Panc1 (cell line): ENCODE measurements around the gene NUP98.

Experiments
- POLR2AphosphoS5 ChIP-seq: IDR thresholded peaks from 2 replicates; pipeline ENCODE4 v1.6.1; 2012; ENCODE audit warnings: mild to moderate bottlenecking, low read depth, low read length, moderate library complexity
- SIN3A ChIP-seq: IDR thresholded peaks from 2 replicates; pipeline ENCODE4 v1.6.1; 2012; ENCODE audit warnings: low read depth, mild to moderate bottlenecking, low read length, moderate library complexity, borderline replicate concordance; ENCODE audit not compliant: insufficient read depth
- TCF7L2 ChIP-seq: IDR thresholded peaks from 2 replicates; pipeline ENCODE4 v1.6.1; 2011; ENCODE audit warnings: mild to moderate bottlenecking, low read depth, low read length, inconsistent platforms
- TF ChIP-seq, protein P1 (sequence below): fragments of 450-650 bp; IDR thresholded peaks from 2 replicates; pipeline ENCODE4 v1.5.1; 2017; ENCODE audit warnings: mild to moderate bottlenecking
- TF ChIP-seq, protein P2 (sequence below), 2 experiments: IDR thresholded peaks; 2 replicates each; pipeline ENCODE4 v1.6.1; 2011 to 2012; ENCODE audit warnings: low read depth in 2 of 2, control low read depth in 1 of 2, low read length in 1 of 2, mild to moderate bottlenecking in 1 of 2, moderate library complexity in 1 of 2; ENCODE audit not compliant: insufficient read depth in 1 of 2

DNA sequence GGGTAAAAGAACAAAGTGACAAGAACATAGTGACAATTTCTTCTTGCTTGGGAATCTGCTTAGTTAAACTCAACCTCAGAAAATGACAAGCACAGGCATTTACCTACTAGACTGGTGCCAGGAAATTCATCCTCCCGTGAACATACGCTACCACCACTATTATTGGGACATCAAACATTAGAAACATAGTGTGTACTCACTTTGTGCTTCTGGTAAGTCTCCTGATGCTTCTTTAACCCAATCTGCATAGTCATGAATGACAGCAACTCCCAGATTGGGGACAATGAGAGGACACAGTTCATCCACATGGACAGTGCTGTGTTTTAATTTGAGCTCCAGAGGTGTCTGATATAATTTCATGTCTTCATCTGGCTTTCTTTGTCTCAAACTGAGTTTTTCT is 96.9 kb downstream of the NUP98 start:
- TF ChIP-seq, protein P1, sequence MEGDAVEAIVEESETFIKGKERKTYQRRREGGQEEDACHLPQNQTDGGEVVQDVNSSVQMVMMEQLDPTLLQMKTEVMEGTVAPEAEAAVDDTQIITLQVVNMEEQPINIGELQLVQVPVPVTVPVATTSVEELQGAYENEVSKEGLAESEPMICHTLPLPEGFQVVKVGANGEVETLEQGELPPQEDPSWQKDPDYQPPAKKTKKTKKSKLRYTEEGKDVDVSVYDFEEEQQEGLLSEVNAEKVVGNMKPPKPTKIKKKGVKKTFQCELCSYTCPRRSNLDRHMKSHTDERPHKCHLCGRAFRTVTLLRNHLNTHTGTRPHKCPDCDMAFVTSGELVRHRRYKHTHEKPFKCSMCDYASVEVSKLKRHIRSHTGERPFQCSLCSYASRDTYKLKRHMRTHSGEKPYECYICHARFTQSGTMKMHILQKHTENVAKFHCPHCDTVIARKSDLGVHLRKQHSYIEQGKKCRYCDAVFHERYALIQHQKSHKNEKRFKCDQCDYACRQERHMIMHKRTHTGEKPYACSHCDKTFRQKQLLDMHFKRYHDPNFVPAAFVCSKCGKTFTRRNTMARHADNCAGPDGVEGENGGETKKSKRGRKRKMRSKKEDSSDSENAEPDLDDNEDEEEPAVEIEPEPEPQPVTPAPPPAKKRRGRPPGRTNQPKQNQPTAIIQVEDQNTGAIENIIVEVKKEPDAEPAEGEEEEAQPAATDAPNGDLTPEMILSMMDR = no peak
- TF ChIP-seq, protein P2, sequence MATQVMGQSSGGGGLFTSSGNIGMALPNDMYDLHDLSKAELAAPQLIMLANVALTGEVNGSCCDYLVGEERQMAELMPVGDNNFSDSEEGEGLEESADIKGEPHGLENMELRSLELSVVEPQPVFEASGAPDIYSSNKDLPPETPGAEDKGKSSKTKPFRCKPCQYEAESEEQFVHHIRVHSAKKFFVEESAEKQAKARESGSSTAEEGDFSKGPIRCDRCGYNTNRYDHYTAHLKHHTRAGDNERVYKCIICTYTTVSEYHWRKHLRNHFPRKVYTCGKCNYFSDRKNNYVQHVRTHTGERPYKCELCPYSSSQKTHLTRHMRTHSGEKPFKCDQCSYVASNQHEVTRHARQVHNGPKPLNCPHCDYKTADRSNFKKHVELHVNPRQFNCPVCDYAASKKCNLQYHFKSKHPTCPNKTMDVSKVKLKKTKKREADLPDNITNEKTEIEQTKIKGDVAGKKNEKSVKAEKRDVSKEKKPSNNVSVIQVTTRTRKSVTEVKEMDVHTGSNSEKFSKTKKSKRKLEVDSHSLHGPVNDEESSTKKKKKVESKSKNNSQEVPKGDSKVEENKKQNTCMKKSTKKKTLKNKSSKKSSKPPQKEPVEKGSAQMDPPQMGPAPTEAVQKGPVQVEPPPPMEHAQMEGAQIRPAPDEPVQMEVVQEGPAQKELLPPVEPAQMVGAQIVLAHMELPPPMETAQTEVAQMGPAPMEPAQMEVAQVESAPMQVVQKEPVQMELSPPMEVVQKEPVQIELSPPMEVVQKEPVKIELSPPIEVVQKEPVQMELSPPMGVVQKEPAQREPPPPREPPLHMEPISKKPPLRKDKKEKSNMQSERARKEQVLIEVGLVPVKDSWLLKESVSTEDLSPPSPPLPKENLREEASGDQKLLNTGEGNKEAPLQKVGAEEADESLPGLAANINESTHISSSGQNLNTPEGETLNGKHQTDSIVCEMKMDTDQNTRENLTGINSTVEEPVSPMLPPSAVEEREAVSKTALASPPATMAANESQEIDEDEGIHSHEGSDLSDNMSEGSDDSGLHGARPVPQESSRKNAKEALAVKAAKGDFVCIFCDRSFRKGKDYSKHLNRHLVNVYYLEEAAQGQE (IDR thresholded peaks at IDR 0.05; ENCODE audit: insufficient read depth in 1 of 2, low read depth in 2 of 2, low read length in 1 of 2) = no peak
- no peak for TF ChIP-seq POLR2AphosphoS5
- no peak for TF ChIP-seq SIN3A
- TF ChIP-seq TCF7L2 = no peak
